GM19467 (cell line): ENCODE data around the gene HELQ.
"Not testable (repeated sequence)": the region's sequence is repeated elsewhere in the genome, so short reads cannot be mapped to it uniquely, and the experiment has no call there.

ENCODE experiments used
- ATAC-seq: cut with Tn5 transposase; IDR thresholded peaks from one replicate; pipeline ENCODE4 v1.9.1; 2021; ENCODE audit warnings: mild to moderate bottlenecking, moderate library complexity; ENCODE audit not compliant: unreplicated experiment

The HELQ gene

DNA sequence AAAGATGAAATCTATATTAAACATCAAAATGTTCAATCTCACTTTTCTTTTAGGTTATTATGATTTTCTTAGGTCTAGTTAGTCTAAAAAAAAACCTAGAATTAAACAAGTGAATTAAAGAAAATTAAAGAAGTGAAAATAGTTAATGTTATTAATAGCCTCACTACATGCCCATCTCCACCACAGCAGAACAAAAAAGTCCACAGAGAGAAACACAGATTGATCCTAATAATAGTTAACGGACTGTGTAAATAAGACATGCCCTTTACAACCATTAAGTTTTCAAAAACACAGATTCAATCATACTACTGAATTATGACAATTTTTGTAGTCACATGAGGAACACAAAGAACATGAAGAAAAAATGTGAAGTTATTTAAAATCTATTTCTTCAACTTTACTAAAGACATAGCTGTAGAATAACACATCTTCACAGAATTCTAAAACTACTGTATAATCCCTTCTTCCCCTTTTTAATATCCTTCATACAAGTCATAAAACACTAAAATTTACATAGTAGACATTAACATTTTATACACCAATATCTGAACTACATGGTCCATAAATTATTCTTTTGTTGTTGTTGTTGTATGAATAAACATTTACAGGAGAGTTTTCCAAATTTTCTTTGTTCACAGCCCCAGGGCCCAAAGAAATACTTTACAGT, 15.3 kb downstream of the HELQ start:
- no peak for ATAC-seq

DNA sequence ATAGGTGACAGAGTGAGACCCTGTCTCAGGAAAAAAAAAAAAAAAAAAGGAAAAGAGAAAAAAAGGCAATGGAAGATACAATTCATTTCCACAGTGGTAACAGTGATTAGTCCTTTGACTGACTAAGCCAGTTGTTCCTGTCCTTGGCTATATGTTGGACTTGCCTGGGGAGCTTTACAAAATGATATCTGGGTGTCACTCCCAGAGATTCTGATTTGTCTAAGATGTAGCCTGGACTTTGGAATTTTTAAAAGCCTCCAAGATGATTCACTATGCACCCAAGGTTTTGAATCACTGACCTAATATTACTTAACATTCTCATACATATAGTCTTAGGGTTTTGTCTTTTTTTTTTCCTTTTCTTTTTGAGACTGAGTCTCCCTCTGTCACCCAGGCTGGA, 16.9 kb downstream of the HELQ start:
- ATAC-seq: no peak

DNA sequence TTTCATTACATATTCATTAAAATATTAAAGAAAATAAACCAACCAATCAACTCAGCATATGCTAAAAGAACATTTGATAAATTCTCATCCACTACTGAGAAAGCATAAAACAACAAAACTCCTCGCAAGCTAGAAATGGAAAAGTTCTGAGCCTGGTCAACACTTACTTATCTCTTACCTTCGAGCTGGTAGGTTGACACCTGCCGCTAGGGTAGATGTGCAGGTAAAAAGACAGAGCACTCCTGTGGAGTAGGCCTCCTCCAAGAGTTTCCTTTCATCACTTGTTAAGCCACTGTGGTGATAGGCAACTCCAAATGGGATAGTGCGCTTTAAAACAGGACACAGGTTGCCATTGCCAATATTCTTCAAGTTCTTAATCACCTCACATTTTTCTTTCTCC, 18.9 kb downstream of the HELQ start:
- no peak for ATAC-seq

GRCh38 chr4:83431200-83431599, 24.4 kb downstream of the HELQ start:
- no peak for ATAC-seq

- ATAC-seq: no peak
These were observed 37.4 kb downstream of the HELQ start for GRCh38 chr4:83418211-83418610.

DNA sequence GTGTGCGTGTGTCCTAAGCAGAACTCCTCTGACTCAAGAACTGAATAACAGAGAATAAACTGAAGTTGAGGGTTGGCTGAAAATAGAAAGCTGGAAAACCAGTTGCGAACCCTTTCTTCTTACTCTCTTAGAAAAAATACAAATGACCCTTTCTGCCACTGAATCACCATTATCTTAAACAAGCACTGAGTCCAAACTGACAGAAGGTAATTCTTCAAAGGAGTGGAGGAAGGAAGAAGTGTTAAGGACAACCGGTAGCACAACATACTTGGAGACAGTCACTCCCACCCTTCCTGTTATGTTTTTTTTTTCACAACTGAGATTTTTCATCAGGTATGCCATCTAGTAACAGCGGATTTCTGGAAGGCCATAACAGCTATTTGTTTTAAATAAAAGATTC, 38.1 kb downstream of the HELQ start:
- ATAC-seq: no peak

GRCh38 chr4:83413676-83414075, 41.9 kb downstream of the HELQ start:
- ATAC-seq: no peak

DNA sequence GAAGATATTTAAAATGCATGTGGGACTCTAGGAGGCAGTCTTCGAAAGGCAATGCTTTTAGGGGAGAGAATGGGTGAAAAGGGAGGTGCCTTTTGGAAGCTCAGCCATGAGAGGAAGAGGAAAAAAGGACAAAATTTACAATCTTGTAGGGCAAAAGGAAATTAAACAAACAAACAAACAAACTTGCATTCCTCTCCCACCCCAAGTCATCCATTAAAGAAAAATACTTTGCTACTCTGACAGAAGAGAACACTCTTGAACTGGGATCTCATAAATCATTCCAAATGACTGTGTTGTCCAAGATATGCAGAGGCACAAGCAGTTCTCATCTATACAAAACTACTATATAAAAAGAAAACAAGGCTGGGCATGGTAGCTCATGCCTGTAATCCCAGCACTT, 46.7 kb downstream of the HELQ start:
- no peak for ATAC-seq

- ATAC-seq: no peak
These were observed 49.5 kb downstream of the HELQ start for GRCh38 chr4:83405844-83406816.

GRCh38 chr4:83398158-83398557, 57.5 kb downstream of the HELQ start:
- not testable (repeated sequence) for ATAC-seq

- ATAC-seq: no peak
These were observed 61.7 kb downstream of the HELQ start for GRCh38 chr4:83393908-83394307.

- ATAC-seq: no peak
These were observed 63.1 kb downstream of the HELQ start for GRCh38 chr4:83392562-83392961.

DNA sequence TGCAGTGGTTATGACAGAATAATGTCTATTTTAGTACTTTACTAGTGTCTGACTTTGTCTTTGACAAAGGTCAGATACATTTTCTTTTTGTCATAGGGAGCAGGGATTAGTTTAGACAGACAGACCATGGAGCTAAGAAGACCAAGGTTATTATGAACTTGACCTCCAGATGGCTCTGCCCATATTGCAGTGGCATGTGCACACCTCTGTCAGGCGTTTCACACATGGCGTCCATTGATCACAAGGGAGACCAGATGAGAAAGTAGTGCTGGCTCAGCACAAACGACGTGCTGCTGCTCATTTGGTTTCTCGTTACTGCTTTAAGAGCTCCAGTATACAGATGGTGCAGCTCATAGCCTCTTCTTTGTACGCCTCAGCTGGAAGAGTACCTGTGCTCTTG, 64.7 kb downstream of the HELQ start:
- ATAC-seq: no peak

DNA sequence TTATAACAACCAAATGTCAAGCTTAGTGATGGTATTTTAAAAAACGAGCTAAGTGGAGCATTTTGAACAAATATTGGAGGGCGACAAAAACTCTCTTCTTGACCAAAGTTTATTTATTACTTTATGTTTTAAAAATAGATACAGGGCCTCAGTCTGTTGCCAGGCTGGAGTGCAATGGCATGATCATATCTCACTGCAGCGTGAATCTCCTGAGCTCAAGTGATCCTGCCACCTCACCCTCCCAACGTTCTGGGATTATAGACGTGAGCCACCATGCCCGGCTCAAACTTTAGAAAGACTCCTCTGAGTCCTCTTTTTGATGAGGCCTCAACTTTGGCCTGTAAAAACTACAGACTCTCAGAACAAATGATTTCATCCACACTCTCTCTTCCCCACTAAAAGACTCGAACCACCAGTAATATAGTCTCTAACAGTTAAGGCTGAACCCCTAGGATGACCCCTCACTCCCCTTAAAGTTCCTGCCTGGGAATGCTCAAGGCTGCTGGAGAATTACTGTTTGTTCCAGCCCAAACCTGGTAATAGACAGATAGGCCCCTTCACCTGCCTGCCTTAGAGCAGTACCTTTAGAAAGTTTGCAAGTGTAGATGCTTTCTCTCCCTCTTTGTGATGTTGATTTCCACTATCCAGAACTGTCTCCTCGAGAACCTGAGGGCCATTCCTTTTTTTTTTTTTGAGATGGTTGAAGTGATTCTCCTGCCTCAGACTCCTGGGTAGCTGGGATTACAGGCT, 65.7 kb downstream of the HELQ start:
- no peak for ATAC-seq

- ATAC-seq: no peak
These were observed 66.4 kb downstream of the HELQ start for GRCh38 chr4:83389037-83389720.

- ATAC-seq: no peak
These were observed 67.3 kb downstream of the HELQ start for GRCh38 chr4:83388313-83388676.

DNA sequence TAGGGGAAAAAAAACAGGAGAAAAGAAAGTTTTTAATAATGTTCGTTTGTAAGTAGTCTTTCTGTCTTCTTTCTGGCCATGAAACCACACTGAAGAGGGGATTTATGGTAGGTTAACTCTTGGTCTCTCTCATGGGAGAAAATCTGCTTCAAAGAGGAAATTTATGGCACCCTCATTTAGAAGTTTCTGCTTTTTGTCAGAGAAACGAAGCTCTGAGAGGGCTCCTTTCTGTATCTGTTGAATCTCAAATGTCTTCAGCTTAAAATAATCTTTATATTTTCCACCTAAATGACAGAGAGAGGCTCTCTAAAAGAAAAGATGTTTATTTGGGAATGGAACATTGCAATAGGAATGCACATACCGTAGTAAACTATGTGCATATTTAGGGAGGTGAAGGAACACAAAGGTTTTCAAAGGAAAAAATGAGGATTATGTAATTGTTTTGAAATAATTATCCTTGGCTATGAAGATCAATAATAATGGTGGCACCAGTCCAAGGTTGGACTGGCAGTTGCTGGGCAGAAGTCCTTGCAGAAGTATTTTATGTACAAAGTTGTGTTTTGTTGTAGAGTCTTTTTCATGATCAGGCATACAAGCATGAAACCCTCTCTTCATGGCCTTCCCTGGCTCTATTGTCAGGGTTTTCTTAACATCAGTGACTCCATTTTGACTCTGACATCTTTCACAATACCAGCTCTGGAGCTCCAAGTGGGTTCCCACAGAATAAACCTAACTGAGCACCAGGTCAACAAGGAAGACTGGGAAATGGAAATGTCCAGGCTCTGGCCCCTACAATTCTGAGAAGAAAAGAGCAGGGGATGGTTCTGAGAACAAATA, 67.9 kb downstream of the HELQ start:
- no peak for ATAC-seq

DNA sequence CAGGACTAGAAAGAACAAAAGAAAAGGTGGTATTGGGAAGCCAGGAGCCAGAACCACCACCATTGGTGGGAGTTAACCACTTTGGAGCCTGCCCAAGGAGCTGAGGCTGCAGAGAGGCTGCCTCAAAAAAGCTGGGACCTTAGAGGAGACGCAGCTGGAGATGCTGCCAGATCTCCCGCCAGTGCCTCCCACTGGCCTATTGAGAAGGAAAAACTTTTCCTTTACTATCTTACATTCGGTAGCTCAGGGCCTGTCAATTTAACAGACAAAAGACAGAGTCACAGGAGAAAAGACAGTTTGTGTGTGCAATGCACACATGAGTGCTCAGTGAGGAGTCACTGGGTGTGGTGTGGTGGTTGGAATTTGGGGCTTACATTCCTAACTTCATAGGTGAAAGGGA, 68.6 kb downstream of the HELQ start:
- ATAC-seq: no peak

- ATAC-seq: no peak
These were observed 72.8 kb downstream of the HELQ start for GRCh38 chr4:83382850-83383249.

GRCh38 chr4:83381173-83381572, 74.5 kb downstream of the HELQ start:
- no peak for ATAC-seq
